MM.1S (cell line): Measurements from ENCODE around the gene RFNG.

Source experiments
- DNase-seq: peaks from one replicate; pipeline ENCODE4 v3.0.0-alpha.2; 2015
- H2AFZ ChIP-seq: fragments of 300-600 bp; sonication (generic); 2 replicates; pipeline ENCODE4 v1.6.0; 2016; ENCODE audit warnings: antibody characterized with exemption, low read length
- H3F3A ChIP-seq: fragments of 300-600 bp; sonication (generic); 2 replicates; pipeline ENCODE4 v1.6.1; 2016; ENCODE audit warnings: mild to moderate bottlenecking, antibody characterized with exemption, low read length, moderate library complexity, mixed read lengths; ENCODE audit not compliant: insufficient read depth
- H3K27ac ChIP-seq: fragments of 300-600 bp; sonication (generic); 2 replicates; pipeline ENCODE4 v1.5.1; 2016; ENCODE audit warnings: mild to moderate bottlenecking, low read length
- H3K27me3 ChIP-seq: fragments of 300-600 bp; sonication (generic); replicated peaks from 2 replicates; pipeline ENCODE4 v1.6.0; 2016; ENCODE audit warnings: low read length; ENCODE audit not compliant: insufficient read depth
- H3K36me3 ChIP-seq: fragments of 300-600 bp; sonication (generic); replicated peaks from 2 replicates; pipeline ENCODE4 v1.6.1; 2016; ENCODE audit warnings: mild to moderate bottlenecking, low read length, mixed read lengths; ENCODE audit not compliant: insufficient read depth
- H3K4me1 ChIP-seq: fragments of 300-600 bp; sonication (generic); 2 replicates; pipeline ENCODE4 v1.6.1; 2016; ENCODE audit warnings: low read length, mixed read lengths
- H3K4me2 ChIP-seq: fragments of 300-600 bp; sonication (generic); 2 replicates; pipeline ENCODE4 v1.6.0; 2016; ENCODE audit warnings: low read depth, low read length
- H3K4me3 ChIP-seq: fragments of 300-600 bp; sonication (generic); 2 replicates; pipeline ENCODE4 v1.5.1; 2016; ENCODE audit warnings: low read length, mixed read lengths
- H3K79me2 ChIP-seq: fragments of 300-600 bp; sonication (generic); 2 replicates; pipeline ENCODE4 v1.6.1; 2016; ENCODE audit warnings: mixed run types, low read length, mixed read lengths
- H3K9ac ChIP-seq: fragments of 300-600 bp; sonication (generic); 2 replicates; pipeline ENCODE4 v1.6.1; 2016; ENCODE audit warnings: low read length, mixed read lengths
- H3K9me2 ChIP-seq: fragments of 300-600 bp; sonication (generic); replicated peaks from 2 replicates; pipeline ENCODE4 v1.6.1; 2016; ENCODE audit warnings: mild to moderate bottlenecking, low read length, mixed read lengths; ENCODE audit not compliant: insufficient read depth
- H3K9me3 ChIP-seq: fragments of 300-600 bp; sonication (generic); replicated peaks from 2 replicates; pipeline ENCODE4 v1.6.1; 2016; ENCODE audit warnings: mild to moderate bottlenecking, low read length, mixed read lengths; ENCODE audit not compliant: insufficient read depth
- H4K20me1 ChIP-seq: fragments of 300-600 bp; sonication (generic); 2 replicates; pipeline ENCODE4 v1.6.1; 2016; ENCODE audit warnings: mild to moderate bottlenecking, low read length, moderate library complexity, mixed read lengths; ENCODE audit not compliant: insufficient read depth
- CTCF ChIP-seq: fragments of 300-600 bp; sonication (generic); IDR thresholded peaks from 2 replicates; pipeline ENCODE4 v1.5.1; 2016; ENCODE audit warnings: antibody characterized with exemption, low read length, mixed read lengths
- EZH2 ChIP-seq: fragments of 300-600 bp; sonication (generic); optimal IDR thresholded peaks from 2 replicates; pipeline ENCODE3; 2017; ENCODE audit warnings: low read depth, mild to moderate bottlenecking, antibody characterized with exemption, low read length, mixed read lengths
- EZH2phosphoT487 ChIP-seq: fragments of 300-600 bp; sonication (generic); IDR thresholded peaks from 2 replicates; pipeline ENCODE4 v1.6.1; 2018; ENCODE audit warnings: antibody characterized with exemption, low read length

Gene RFNG

GRCh38 chr17:82060001-82060380 lies 8.4 kb upstream of the RFNG start:
- Histone ChIP-seq H3K4me1 (peaks cover 12% of the 10 kb centered on the region), H4K20me1 (peaks cover 3% of the 10 kb centered on the region; the same call in 1 of the 2 replicates), H3K27me3 (no peaks in the 10 kb centered on the region), H3K27ac (no peak overlapping the region), H2AFZ (no peak overlapping the region), H3K9me2 (no peaks in the 10 kb centered on the region), H3F3A (peaks cover 14% of the 10 kb centered on the region), H3K36me3 (0 out of 2 replicates have a peak, but pooled peaks cover 4% of the 10 kb centered on the region), H3K4me3 (no peak overlapping the region), H3K4me2 (no peak overlapping the region), H3K9ac (no peak overlapping the region), H3K79me2 (peaks cover 26% of the 10 kb centered on the region), H3K9me3 (no peaks in the 10 kb centered on the region)
- DNase-seq: no peak
- TF ChIP-seq CTCF: no peak

- no peak overlapping the region for H3K4me2 ChIP-seq
- 0 out of 2 replicates have a peak, but pooled peaks cover 4% of the 10 kb centered on the region for H3K36me3 ChIP-seq
- no peak overlapping the region for H3K27ac ChIP-seq
- H3K79me2 ChIP-seq: peaks cover 23% of the 10 kb centered on the region
- H3K4me3 ChIP-seq: no peak overlapping the region
- H3K27me3 ChIP-seq: no peaks in the 10 kb centered on the region
- H3K4me1 ChIP-seq: peaks cover 8% of the 10 kb centered on the region
- no peak overlapping the region for H2AFZ ChIP-seq
- no peaks in the 10 kb centered on the region for H3K9me3 ChIP-seq
- H4K20me1 ChIP-seq: peaks cover 3% of the 10 kb centered on the region; the same call in 1 of the 2 replicates
- DNase-seq: no peak
- H3K9ac ChIP-seq: no peak overlapping the region
- TF ChIP-seq EZH2 (no peak), CTCF (no peak), EZH2phosphoT487 (no peak)
- H3F3A ChIP-seq: peaks cover 9% of the 10 kb centered on the region; the same call in 1 of the 2 replicates
- no peaks in the 10 kb centered on the region for H3K9me2 ChIP-seq
Observed at GRCh38 chr17:82059272-82060000, 7.8 kb upstream of the RFNG start.

- H3K79me2 ChIP-seq: peaks cover 19% of the 10 kb centered on the region
- TF ChIP-seq CTCF: no peak
- no peak for TF ChIP-seq EZH2phosphoT487
- no peak for TF ChIP-seq EZH2
- no peak overlapping the region for H3K9ac ChIP-seq
- H4K20me1 ChIP-seq: no peaks in the 10 kb centered on the region; the same call in 1 of the 2 replicates
- H3K27ac ChIP-seq: no peak overlapping the region
- H2AFZ ChIP-seq: no peak overlapping the region
- H3K9me2 ChIP-seq: no peaks in the 10 kb centered on the region
- no peak overlapping the region for H3K4me3 ChIP-seq
- H3K4me2 ChIP-seq: no peak overlapping the region
- DNase-seq: no peak
- no peaks in the 10 kb centered on the region for H3K27me3 ChIP-seq
- H3K36me3 ChIP-seq: 0 out of 2 replicates have a peak, but pooled peaks cover 4% of the 10 kb centered on the region
- no peaks in the 10 kb centered on the region for H3K9me3 ChIP-seq
- H3K4me1 ChIP-seq: peaks cover 2% of the 10 kb centered on the region; the same call in 1 of the 2 replicates
- H3F3A ChIP-seq: peaks cover 3% of the 10 kb centered on the region; the same call in 1 of the 2 replicates
Observed at GRCh38 chr17:82058855-82059249, 7.2 kb upstream of the RFNG start.
